A549 (cell line): ENCODE data around the gene EDA. TPM values are rescaled to one million over a fixed set of nuclear protein-coding genes. Genes with fewer than 3 reads are reported as not detected.

Experiments used
- ATAC-seq, 2 experiments: fragments of 200-7000 bp in 1 of 2; fragments of >200 bp in 1 of 2; cut with Nextera tagmentation in 1 of 2; cut with Tn5 transposase in 1 of 2; 3 replicates each; pipeline versions ENCODE4 v1.8.0 to v1.9.1; 2018 to 2020; ENCODE audit warnings: mild to moderate bottlenecking in 1 of 2, moderate library complexity in 1 of 2
- CTCF ChIA-PET: fragments of 300-600 bp; sonication (Branson Sonifier 250); formaldehyde crosslinking; extraction: SDS; loops from one replicate; lab custom pipeline; 2021; ENCODE audit warnings: antibody characterized with exemption, inconsistent platforms; lab: Yijun Ruan, JAX
- POLR2A ChIA-PET: fragments of 350-600 bp; formaldehyde crosslinking; extraction: SDS; loops from one replicate; lab custom pipeline; 2021; ENCODE audit warnings: antibody characterized with exemption, inconsistent platforms; lab: Yijun Ruan, JAX
- DNase-seq, 2 experiments: peaks; one replicate each; pipeline versions ENCODE4 v3.0.0 to v3.0.0-alpha.2; 2011 to 2016; ENCODE audit warnings: low read depth in 1 of 2, low spot score in 1 of 2
- FAIRE-seq: peaks from 2 replicates; lab custom pipeline; 2011; peaks lifted over from hg19 to GRCh38; lab: Jason Lieb, UNC
- H3K27ac ChIP-seq, 2 experiments: fragments of >200 bp; sonication (Bioruptor Twin); formaldehyde crosslinking; 3 replicates each; pipeline ENCODE4 v1.5.1; 2016 to 2017
- H3K4me1 ChIP-seq: fragments of >200 bp; sonication (Bioruptor Twin); formaldehyde crosslinking; 3 replicates; pipeline ENCODE4 v1.6.1; 2016
- H3K4me2 ChIP-seq: fragments of >200 bp; sonication (Bioruptor Twin); formaldehyde crosslinking; 3 replicates; pipeline ENCODE4 v1.6.1; 2016
- H3K4me3 ChIP-seq: fragments of >200 bp; sonication (Bioruptor Twin); formaldehyde crosslinking; 3 replicates; pipeline ENCODE4 v1.5.1; 2016
- H3K9me3 ChIP-seq: fragments of >200 bp; sonication (Bioruptor Twin); formaldehyde crosslinking; 3 replicates; pipeline ENCODE4 v1.6.1; 2016
- CHD4 ChIP-seq: fragments of 200-600 bp; sonication (generic); IDR thresholded peaks from 2 replicates; pipeline ENCODE4 v1.6.1; 2016; ENCODE audit warnings: antibody characterized with exemption, mild to moderate bottlenecking, borderline replicate concordance
- CTCF ChIP-seq: fragments of >200 bp; sonication (Bioruptor Twin); formaldehyde crosslinking; IDR thresholded peaks from 3 replicates; pipeline ENCODE4 v1.5.1; 2016
- EHF ChIP-seq: fragments of 250-450 bp; sonication (Bioruptor Pico); IDR thresholded peaks from 2 replicates; pipeline ENCODE4 v1.5.0; 2020; ENCODE audit warnings: mild to moderate bottlenecking
- ELK1 ChIP-seq: fragments of 150-350 bp; IDR thresholded peaks from 2 replicates; pipeline ENCODE4 v1.6.1; 2014; ENCODE audit warnings: low read depth, mild to moderate bottlenecking, low read length
- EP300 ChIP-seq, 2 experiments: fragments of >200 bp; sonication (Bioruptor Twin); formaldehyde crosslinking; IDR thresholded peaks; 2 replicates in 1 of 2; 3 replicates in 1 of 2; pipeline ENCODE4 v1.6.1; 2016 to 2017
- ESRRA ChIP-seq: fragments of 150-350 bp; IDR thresholded peaks from 2 replicates; pipeline ENCODE4 v1.6.1; 2014; ENCODE audit warnings: mild to moderate bottlenecking, low read length, borderline replicate concordance
- HMGXB4 ChIP-seq: fragments of 250-450 bp; sonication (Bioruptor Pico); IDR thresholded peaks from 2 replicates; pipeline ENCODE4 v1.5.0; 2021; ENCODE audit warnings: mild to moderate bottlenecking, moderate library complexity, borderline replicate concordance
- MAFK ChIP-seq: fragments of 450-650 bp; IDR thresholded peaks from 2 replicates; pipeline ENCODE4 v1.6.1; 2014; ENCODE audit not compliant: partially characterized antibody
- MAZ ChIP-seq: fragments of 150-350 bp; IDR thresholded peaks from 2 replicates; pipeline ENCODE4 v1.6.1; 2014; ENCODE audit warnings: antibody characterized with exemption, low read depth, low read length, borderline replicate concordance
- NR3C1 ChIP-seq: fragments of >200 bp; sonication (Bioruptor Twin); formaldehyde crosslinking; IDR thresholded peaks from 3 replicates; pipeline ENCODE4 v1.6.1; 2017
- PBX3 ChIP-seq: IDR thresholded peaks from 2 replicates; pipeline ENCODE4 v1.6.1; 2012
- RAD21 ChIP-seq, 2 experiments: fragments of >200 bp in 1 of 2; sonication (Bioruptor Twin) in 1 of 2; formaldehyde crosslinking in 1 of 2; IDR thresholded peaks in 1 of 2; conservative IDR thresholded peaks in 1 of 2; 2 replicates in 1 of 2; 3 replicates in 1 of 2; pipeline ENCODE4 v1.6.1; 2012 to 2018; ENCODE audit warnings: inconsistent platforms in 1 of 2
- RCOR1 ChIP-seq: fragments of 150-350 bp; IDR thresholded peaks from 2 replicates; pipeline ENCODE4 v1.6.1; 2014; ENCODE audit warnings: antibody characterized with exemption, low read length, low read depth
- REST ChIP-seq: fragments of 200-600 bp; sonication (generic); IDR thresholded peaks from 2 replicates; pipeline ENCODE4 v1.6.1; 2016; ENCODE audit warnings: antibody characterized with exemption, mild to moderate bottlenecking, moderate library complexity
- SMC3 ChIP-seq: fragments of >200 bp; sonication (Bioruptor Twin); formaldehyde crosslinking; IDR thresholded peaks from 3 replicates; pipeline ENCODE4 v1.6.1; 2018; ENCODE audit warnings: inconsistent platforms
- USF2 ChIP-seq: fragments of 450-650 bp; IDR thresholded peaks from 2 replicates; pipeline ENCODE4 v1.6.1; 2014; ENCODE audit warnings: antibody characterized with exemption
- ZSCAN20 ChIP-seq: fragments of 250-450 bp; sonication (Bioruptor Pico); IDR thresholded peaks from 2 replicates; pipeline ENCODE4 v1.8.0; 2022; ENCODE audit warnings: mild to moderate bottlenecking, moderate library complexity
- WGBS: methylation state at CpG from one replicate; pipeline ENCODE4 v1.1.6; 2017; ENCODE audit errors: missing lambda C conversion rate; 5-methylcytosine and 5-hydroxymethylcytosine counted together
- polyA plus RNA-seq, 4 experiments: library from polyadenylated mRNA; depleted of rRNA in 3 of 4; stranded (reverse); fragments of >200 nt; fragmentation: RNase III in 1 of 4; extraction: RNeasy Plus Mini Kit Qiagen cat#74134 plus additional on column Dnase treatment in 1 of 4; gene quantifications; 2 replicates in 3 of 4; 3 replicates in 1 of 4; pipeline ENCODE4 v1.2.3, GENCODE V29; 2011 to 2017

The EDA gene
- polyA plus RNA-seq, 2 of the 4 experiments (the other 2 are of a cell fraction): 0.25 to 0.26 TPM

GRCh38 chrX:69616457-69617203, 717 bp downstream of the EDA start:
- 0 out of 3 replicates have a peak, but pooled peaks cover 3% of the 10 kb centered on the region for H3K4me1 ChIP-seq
- 22% methylated on average over 6 of the region's 53 CpGs for WGBS
- no peak for TF ChIP-seq CHD4
- no peak for TF ChIP-seq RCOR1
- no peak for TF ChIP-seq PBX3
- no peak for TF ChIP-seq NR3C1
- TF ChIP-seq SMC3: no peak
- H3K27ac ChIP-seq: peak overlapping the region in 1 of 2 experiments; percentile 65; a peak in 3 of 6 replicates
- DNase-seq (no peak), FAIRE-seq (no peak), ATAC-seq (peak; percentile 14 to 48)
- ChIA-PET POLR2A (no interaction called here), CTCF (interaction anchor here (0.6 to 1.6 kb wide), 3 partner anchors 78 to 124 kb away, joined by 3 to 5 read pairs (median 3); no protein-coding TSS in a partner anchor)
- peak overlapping the region; percentile 56 for H3K4me3 ChIP-seq
- no peaks in the 10 kb centered on the region for H3K9me3 ChIP-seq
- H3K4me2 ChIP-seq: peak overlapping the region; percentile 88

- WGBS: 0% methylated on average over 1 of the region's 1 CpG
- H3K9me3 ChIP-seq: no peaks in the 10 kb centered on the region
- POLR2A ChIA-PET: interaction anchor here (1.2 kb wide), 1 partner anchor 115 kb away, joined by 4 read pairs; the partner anchor contains the start of gene NALF2
These were observed 2.9 kb downstream of the EDA start for GRCh38 chrX:69618803-69619202.

More at GRCh38 chrX:69618803-69619202, 2.9 kb downstream of the EDA start:
- DNase-seq (peak in 1 of 2 experiments; percentile 31), ATAC-seq (no peak), FAIRE-seq (no peak)
- Histone ChIP-seq H3K27ac (no peak overlapping the region), H3K4me3 (no peak overlapping the region), H3K4me2 (no peak overlapping the region; the same call in 2 of the 3 replicates), H3K4me1 (0 out of 3 replicates have a peak, but pooled peaks cover 3% of the 10 kb centered on the region)
- TF ChIP-seq RAD21 (conservative IDR thresholded peaks at IDR 0.05 in 1 of 2, IDR thresholded peaks at IDR 0.05 in 1 of 2) (peak; percentile 42 to 50; a peak in 4 of 5 replicates), EP300 (IDR thresholded peaks at IDR 0.05) (no peak), MAFK (peak; percentile 81), PBX3 (no peak), ELK1 (no peak), REST (no peak), MAZ (no peak), CTCF (peak; percentile 51), USF2 (no peak), SMC3 (peak; percentile 64), ZSCAN20 (CRISPR knock-in tag) (no peak), HMGXB4 (no peak), ESRRA (no peak), EHF (no peak)
- CTCF ChIA-PET: interaction anchor here (0.6 to 2.4 kb wide), 17 partner anchors 10 to 412 kb away, joined by 3 to 14 read pairs (median 5); partner anchors contain the start of gene NALF2
